Smooth muscle cell (in vitro differentiated cells): ENCODE data around the gene RHEB. TPM values are rescaled to one million over a fixed set of nuclear protein-coding genes. Genes with fewer than 3 reads are reported as not detected.

Experiments
- DNase-seq: peaks from one replicate; lab custom pipeline; 2025; ENCODE audit not compliant: unreplicated experiment; lab: John Stamatoyannopoulos, UW
- H2AFZ ChIP-seq: fragments of 200-600 bp; sonication (generic); 2 replicates; pipeline ENCODE4 v1.6.0; 2016; ENCODE audit warnings: antibody characterized with exemption, low read depth, mild to moderate bottlenecking
- H3F3A ChIP-seq: fragments of 200-600 bp; sonication (generic); 2 replicates; pipeline ENCODE4 v1.6.0; 2017; ENCODE audit warnings: antibody characterized with exemption, low read depth
- H3K27ac ChIP-seq: fragments of 200-600 bp; sonication (generic); 2 replicates; pipeline ENCODE4 v1.5.1; 2016; ENCODE audit warnings: low read depth, mild to moderate bottlenecking
- H3K27me3 ChIP-seq: fragments of 200-600 bp; sonication (generic); 2 replicates; pipeline ENCODE4 v1.6.1; 2016; ENCODE audit warnings: low read depth, mild to moderate bottlenecking
- H3K36me3 ChIP-seq: fragments of 200-600 bp; sonication (generic); 2 replicates; pipeline ENCODE4 v1.5.1; 2016; ENCODE audit warnings: low read depth
- H3K4me1 ChIP-seq: fragments of 200-600 bp; sonication (generic); 2 replicates; pipeline ENCODE4 v1.5.1; 2016; ENCODE audit warnings: low read depth
- H3K4me2 ChIP-seq: fragments of 200-600 bp; sonication (generic); 2 replicates; pipeline ENCODE4 v1.6.0; 2016; ENCODE audit warnings: mild to moderate bottlenecking
- H3K4me3 ChIP-seq: fragments of 200-600 bp; sonication (generic); 2 replicates; pipeline ENCODE4 v1.5.1; 2016; ENCODE audit warnings: mild to moderate bottlenecking
- H3K79me2 ChIP-seq: fragments of 200-600 bp; sonication (generic); 2 replicates; pipeline ENCODE4 v1.6.0; 2016; ENCODE audit warnings: low read depth, mild to moderate bottlenecking
- H3K9ac ChIP-seq: fragments of 200-600 bp; sonication (generic); 2 replicates; pipeline ENCODE4 v1.6.0; 2016; ENCODE audit warnings: low read depth
- H3K9me3 ChIP-seq: fragments of 200-600 bp; sonication (generic); replicated peaks from 2 replicates; pipeline ENCODE4 v1.5.1; 2016; ENCODE audit warnings: low read depth
- H4K20me1 ChIP-seq: fragments of 200-600 bp; sonication (generic); 2 replicates; pipeline ENCODE4 v1.6.0; 2016; ENCODE audit warnings: low read depth
- CTCF ChIP-seq: fragments of 200-600 bp; sonication (generic); IDR thresholded peaks from 2 replicates; pipeline ENCODE4 v1.5.1; 2017; ENCODE audit warnings: borderline replicate concordance, mild to moderate bottlenecking, antibody characterized with exemption; ENCODE audit not compliant: insufficient read depth, poor library complexity, severe bottlenecking
- WGBS: methylation state at CpG from one replicate; pipeline ENCODE4 v1.1.7; 2016; ENCODE audit warnings: low lambda C conversion rate; 5-methylcytosine and 5-hydroxymethylcytosine counted together
- polyA plus RNA-seq: library from polyadenylated mRNA; unstranded; fragments of >200 nt; fragmentation: Nextera tagmentation; extraction: Ambion mirVana; gene quantifications from 2 replicates; pipeline ENCODE4 v1.2.1, GENCODE V29; 2016
- total RNA-seq: library from RNA; depleted of rRNA; stranded (reverse); fragments of >200 nt; gene quantifications from 2 replicates; pipeline ENCODE4 v1.2.3, GENCODE V29; 2014

Gene RHEB
- total and polyA plus RNA-seq, 2 experiments from 2014 or later = 115 to 151 TPM

GRCh38 chr7:151542606-151543130 is 23.0 kb upstream of the RHEB start:
- WGBS = 96% methylated on average over 6 of the region's 6 CpGs
- no peak overlapping the region for H2AFZ ChIP-seq
- H4K20me1 ChIP-seq = no peaks in the 10 kb centered on the region
- TF ChIP-seq CTCF = no peak
- peaks cover 15% of the 10 kb centered on the region for H3K4me1 ChIP-seq
- H3K9ac ChIP-seq = no peak overlapping the region
- DNase-seq = no peak
- H3K27ac ChIP-seq = no peak overlapping the region
- no peaks in the 10 kb centered on the region for H3K79me2 ChIP-seq
- no peaks in the 10 kb centered on the region for H3K9me3 ChIP-seq
- peaks cover 4% of the 10 kb centered on the region for H3K27me3 ChIP-seq
- H3K36me3 ChIP-seq = no peaks in the 10 kb centered on the region
- H3F3A ChIP-seq = no peaks in the 10 kb centered on the region
- H3K4me2 ChIP-seq = no peak overlapping the region
- H3K4me3 ChIP-seq = no peak overlapping the region

GRCh38 chr7:151541709-151542499 is 22.2 kb upstream of the RHEB start:
- Histone ChIP-seq H4K20me1 (no peaks in the 10 kb centered on the region), H3K79me2 (no peaks in the 10 kb centered on the region), H3K4me3 (no peak overlapping the region), H3K27me3 (peaks cover 4% of the 10 kb centered on the region), H2AFZ (no peak overlapping the region), H3K4me2 (no peak overlapping the region), H3K27ac (no peak overlapping the region), H3K36me3 (no peaks in the 10 kb centered on the region), H3F3A (no peaks in the 10 kb centered on the region), H3K9ac (no peak overlapping the region), H3K4me1 (peaks cover 15% of the 10 kb centered on the region), H3K9me3 (no peaks in the 10 kb centered on the region)
- WGBS = 89% methylated on average over 17 of the region's 17 CpGs
- no peak for DNase-seq
- TF ChIP-seq CTCF = no peak

GRCh38 chr7:151540146-151540545 is 20.5 kb upstream of the RHEB start:
- H3K27ac ChIP-seq = no peak overlapping the region
- H3K36me3 ChIP-seq = no peaks in the 10 kb centered on the region
- H3F3A ChIP-seq = no peaks in the 10 kb centered on the region
- H3K4me2 ChIP-seq = no peak overlapping the region
- H3K4me3 ChIP-seq = no peak overlapping the region
- 95% methylated on average over 4 of the region's 4 CpGs for WGBS
- H4K20me1 ChIP-seq = no peaks in the 10 kb centered on the region
- H3K9me3 ChIP-seq = no peaks in the 10 kb centered on the region
- H2AFZ ChIP-seq = no peak overlapping the region
- H3K27me3 ChIP-seq = no peaks in the 10 kb centered on the region
- H3K4me1 ChIP-seq = peaks cover 15% of the 10 kb centered on the region
- no peaks in the 10 kb centered on the region for H3K79me2 ChIP-seq
- no peak for DNase-seq
- H3K9ac ChIP-seq = no peak overlapping the region
- TF ChIP-seq CTCF = no peak
